NCI-H2227 treated with DMSO at 0.1 percent for 48 hours (cell line): Measurements from ENCODE around the gene IDI2.
A peak's percentile ranks its signal among the peaks of the same experiment; 100 is the strongest.
"Not testable (repeated sequence)": the region's sequence is repeated elsewhere in the genome, so short reads cannot be mapped to it uniquely, and the experiment has no call there.

Source experiments
- DNase-seq: peaks from one replicate; lab custom pipeline; 2025; lab: John Stamatoyannopoulos, UW

Gene IDI2

DNA sequence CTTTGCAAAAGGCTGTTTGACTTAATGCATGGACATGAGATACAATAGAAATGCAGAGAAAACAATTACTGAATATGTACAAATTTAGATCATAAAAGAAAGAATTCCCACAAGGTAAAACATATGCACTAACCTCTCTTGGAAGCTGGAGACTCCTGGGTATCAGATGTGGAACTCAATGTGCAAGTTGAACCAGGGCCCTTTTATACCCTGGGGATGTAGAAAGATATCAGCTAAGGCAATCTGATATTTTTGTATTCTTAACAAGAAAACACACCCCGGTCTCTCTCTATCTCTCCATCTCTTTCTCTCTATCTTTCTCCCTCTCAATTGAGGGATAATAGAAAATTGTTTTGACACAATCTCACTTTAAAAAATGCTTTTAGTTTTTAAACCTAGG is at the start of gene IDI2:
Gene IDI2, minus strand, starts transcription at position 177 of the 400 bp plus-strand sequence. CDS start 1,136 bp downstream, outside the sequence.
- DNase-seq = no peak

DNA sequence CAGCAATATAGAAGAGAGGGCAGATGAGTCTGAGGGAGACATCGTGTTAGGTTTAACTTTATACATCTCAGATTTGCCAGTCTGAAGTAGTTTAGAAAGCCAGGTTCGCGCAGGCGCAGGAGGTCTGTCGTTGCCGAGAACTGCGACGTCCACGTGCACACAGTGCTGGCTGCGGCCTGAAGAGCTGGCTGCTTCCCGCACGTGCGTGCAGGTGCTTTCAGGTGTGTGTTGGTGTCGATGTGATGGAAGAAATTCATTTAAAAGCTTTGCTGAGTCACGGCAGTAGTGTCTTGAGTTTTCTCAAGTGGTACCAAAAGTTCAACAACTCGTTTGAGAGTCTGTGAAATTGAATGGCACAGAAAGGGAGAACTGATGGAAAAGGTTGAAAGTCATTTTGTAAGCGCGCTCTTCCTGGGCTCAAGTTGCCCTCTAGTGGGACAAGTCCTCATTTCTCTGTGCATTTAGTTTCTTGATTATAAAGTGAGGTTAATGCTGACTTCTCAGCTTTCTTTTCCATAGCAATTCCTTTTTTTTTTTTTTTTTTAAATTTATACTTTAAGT is 49.2 kb upstream of the IDI2 start:
- DNase-seq = no peak

DNA sequence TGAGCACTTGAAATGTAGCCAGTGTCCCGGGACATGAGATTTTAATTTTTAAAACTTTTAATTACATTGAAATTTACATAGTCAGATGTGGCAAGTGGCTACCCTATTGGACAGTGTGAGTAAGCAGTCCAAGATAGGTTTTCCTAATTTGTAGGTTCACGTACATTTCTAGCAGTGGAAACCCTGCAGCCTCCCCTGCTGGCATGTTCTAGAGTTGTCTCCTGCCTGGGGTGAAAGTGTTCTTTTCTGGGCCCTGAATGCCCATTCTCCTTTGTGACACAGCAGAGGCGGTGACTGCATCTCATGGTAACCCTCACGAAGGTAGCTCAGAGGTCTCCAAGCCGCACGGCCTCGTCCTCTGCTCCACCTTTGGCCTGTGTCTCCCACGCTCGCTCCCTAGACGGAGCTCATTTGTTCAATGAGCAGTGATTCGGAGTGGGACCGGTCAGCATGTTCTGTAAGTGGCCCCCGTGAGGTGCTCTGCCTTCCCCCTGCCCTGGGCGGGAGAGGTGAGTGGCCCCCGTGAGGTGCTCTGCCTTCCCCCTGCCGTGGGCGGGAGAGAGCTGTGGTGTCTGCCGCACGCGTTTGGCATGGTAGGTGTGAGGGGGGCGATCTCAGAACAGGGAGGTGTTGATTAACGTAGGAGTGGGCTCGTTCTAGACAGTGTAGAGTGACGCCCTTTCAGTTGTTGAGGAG is 48.5 kb upstream of the IDI2 start:
- no peak for DNase-seq

DNA sequence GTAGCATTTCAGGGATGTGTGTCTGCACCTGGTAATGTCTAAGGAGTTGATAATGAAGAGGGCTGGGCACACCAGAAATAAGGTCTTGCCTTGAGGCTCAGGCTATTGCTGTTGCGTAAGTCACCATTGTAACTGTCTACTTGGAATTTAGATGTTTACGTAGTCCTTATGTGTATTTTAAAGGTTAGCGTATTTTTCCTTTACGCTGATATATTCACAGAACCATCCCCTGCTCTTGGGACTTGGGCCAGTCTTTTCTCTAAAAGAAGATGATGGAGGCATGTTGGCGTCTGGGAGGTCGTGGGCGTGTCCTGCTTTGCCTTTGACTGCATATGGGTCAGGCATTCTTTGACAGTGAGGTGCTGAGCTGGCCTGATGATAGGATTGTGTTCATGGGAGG is 45.3 kb upstream of the IDI2 start:
- DNase-seq = no peak

DNA sequence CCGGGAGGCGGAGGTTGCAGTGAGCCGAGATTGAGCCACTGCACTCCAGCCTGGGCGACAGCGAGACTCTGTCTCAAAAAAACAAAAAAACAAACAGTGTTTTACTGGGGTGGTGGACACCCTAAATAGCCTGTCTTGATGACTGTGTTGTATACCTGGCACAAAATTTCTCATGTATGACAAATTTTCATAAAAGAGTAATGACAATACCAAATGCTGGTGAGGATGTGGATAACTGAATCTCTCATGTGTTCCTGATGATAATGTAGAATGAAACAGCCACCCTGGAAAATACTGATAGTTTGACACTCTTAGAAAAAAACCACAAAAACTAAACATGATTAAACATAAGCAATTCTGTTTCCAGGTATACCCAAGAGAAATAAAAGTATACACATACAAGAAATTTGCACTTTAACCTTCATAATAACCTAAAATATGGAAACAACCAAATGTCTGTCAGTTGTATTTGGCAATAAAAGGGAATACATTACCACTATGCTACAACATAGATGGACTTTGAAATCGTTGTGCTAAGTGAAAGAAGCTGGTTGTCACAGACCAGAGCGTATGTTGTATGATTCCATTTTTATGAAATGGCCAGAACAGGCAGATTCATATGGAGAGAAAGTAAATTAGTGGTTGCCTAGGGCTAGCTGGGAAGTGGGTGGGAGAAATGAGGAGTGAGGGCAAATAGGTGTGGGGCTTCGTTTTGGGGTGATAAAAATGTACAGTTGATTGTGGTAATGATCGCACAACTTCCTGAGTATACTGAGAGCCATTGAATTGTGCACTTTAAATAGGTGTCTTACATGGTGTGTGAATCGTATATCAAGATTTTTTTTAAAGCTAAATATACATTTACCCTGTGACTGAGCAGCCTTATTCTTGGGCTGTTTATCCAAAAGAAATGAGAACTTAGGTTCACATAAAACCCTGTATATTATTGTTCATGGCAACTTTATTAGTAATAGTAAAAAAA is 43.0 kb upstream of the IDI2 start:
- no peak for DNase-seq

DNA sequence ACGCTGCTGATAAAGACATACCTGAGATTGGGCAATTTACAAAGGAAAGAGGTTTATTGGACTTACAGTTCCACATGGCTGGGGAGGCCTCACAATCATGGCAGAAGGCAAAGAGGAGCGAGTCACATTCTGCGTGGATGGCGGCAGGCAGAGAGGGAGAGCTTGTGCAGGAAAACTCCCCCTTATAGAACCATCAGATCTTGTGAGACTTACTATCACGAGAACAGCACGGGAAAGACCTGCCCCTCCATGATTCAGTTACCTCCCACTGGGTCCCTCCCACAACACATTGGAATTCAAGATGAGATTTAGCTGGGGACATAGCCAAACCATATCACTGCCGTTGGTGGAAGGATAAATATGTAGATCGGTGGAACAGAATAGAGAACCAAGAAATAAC is 41.1 kb upstream of the IDI2 start:
- not testable (repeated sequence) for DNase-seq

DNA sequence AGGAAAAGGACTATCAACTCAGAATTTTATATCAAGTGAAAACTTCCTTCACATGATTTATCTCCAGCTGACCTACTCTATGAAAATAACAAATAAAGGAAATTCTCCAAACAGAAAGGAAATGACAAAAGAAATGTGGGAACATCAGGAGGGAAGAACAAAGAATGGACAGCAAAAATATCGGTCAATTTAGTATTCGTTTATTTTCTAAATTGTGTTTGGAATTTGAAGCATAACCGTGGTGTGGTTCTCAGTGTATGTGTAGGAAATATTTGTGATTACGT is 39.2 kb upstream of the IDI2 start:
- no peak for DNase-seq

DNA sequence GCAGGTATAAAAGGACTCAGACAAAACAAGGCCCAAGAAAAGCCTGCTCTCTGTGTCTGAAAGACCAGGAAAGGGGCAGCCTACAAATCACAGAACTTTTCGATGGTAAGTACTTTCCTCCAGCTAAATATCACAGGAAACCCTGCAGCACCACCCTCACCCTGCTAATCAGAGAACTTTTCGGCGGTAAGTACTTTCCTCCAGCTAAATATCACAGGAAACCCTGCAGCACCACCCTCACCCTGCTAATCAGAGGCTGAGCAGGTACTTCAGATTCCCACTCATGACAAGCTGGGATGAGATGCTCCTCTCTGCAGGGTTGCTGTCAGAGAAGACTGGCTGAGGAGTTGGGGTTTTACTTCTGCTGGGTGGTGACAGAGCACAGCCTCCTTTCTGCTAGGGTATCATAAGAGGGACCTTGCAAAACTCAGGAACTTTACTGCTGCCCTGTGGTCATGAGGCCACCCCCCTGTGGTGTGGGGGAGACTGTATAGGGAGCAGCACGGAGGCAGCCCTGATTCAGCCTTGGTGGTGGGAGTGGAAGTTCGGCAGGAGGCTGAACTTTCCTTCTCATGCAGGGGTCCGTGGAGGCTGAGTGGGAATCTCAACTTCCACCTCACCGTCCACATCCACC is 37.7 kb upstream of the IDI2 start:
- DNase-seq = no peak

DNA sequence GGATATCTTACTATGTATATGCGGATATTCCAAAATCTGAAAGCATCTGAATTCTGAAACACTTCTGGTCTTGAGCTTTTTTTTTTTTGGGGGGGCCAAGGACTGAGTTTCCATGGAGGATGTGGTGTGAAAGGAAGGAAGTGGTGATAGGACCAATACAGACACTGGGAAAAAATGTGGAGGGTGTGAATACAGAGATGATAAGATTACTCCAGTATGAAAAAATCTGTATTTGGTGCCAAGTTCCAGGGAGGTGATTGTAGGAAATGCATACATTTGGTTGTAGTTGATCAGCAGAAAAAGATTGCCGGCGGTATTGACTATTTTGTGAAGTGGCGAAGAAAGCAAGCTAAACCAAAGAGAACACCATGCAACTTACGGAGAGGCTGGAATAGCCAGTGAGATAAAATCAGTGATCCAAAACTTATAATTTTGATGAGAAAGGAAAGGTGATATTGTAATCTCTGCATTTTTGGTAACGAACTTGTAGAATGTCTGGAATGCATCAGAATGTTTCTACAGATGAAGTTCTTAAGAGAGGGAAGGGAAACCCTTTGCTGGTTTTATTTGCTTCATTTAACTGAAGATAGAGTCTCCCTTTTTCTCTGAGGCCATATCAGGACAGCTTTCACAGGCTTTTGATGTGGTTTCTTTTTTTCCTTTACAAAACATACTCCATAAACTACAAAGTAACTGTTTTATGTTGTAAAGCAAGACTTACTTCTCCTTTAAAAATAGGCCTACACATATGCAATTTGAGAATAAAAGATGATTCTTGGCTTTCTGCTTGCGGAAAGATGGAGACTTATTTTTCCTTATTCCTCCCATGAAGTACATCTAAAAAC is 36.5 kb upstream of the IDI2 start:
- no peak for DNase-seq

DNA sequence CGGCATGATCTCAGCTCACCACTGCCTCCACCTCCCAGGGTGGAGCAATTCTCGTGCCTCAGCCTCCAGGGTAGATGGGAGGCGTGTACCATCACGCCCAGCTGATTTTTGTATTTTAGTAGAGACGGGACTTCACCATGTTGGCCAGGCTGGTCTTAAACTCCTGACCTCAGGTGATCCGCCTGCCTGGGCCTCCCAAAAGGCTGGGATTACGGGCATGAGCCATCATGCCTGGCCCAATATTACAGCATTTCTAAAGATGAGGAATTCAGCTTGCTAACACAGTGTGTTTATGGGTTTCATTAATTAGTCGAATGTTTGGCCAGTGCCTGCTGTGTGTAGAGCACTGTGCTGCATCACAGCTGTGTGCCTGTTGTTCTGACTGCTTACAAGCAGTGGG is 34.2 kb upstream of the IDI2 start:
- no peak for DNase-seq

DNA sequence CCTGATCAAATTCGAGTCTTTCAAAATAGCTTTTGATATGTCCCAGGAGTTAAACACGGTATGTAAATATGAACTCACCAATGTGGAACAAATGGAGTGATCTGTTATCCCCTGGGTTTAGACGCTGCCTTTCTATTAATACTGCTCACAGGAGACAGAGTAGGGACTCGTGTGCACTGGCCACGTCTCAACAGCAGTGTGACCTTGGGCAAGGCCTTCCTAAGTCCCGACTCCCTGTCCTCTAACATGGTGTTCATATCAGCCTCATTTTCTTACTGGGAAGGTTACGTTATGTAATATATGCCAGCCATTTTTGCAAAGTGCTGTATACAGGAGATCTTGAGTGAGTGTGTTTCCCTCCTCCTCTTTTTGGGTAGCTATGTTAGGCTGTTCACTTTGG is 32.4 kb upstream of the IDI2 start:
- no peak for DNase-seq

DNA sequence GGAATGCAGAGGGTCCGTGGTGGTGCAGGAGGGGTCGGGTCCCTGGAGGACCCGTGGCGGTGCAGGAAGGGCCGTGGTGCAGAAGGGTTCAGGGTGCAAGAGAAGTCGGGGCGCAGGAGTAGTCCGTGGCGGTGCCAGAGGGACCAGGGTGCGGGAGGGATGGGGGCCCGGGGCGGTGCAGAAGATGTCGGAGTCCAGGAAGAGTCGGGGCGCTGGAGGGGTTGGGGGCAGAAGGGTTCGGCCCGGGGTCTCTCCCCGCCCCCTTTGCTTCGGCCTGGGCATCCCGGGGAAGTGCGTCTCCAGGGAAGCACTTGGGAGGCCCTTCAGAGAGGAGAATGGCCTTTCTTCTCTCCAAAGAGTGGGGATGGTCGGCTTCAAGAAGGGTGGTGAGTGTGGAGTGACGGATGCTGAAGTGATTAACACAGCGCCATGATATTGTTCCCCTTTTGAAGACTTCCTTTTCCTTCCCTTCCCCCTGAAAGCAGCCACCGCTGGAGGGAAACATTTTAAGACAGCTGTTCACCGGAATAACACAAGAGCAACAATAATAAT is 31.5 kb upstream of the IDI2 start:
- DNase-seq = no peak

DNA sequence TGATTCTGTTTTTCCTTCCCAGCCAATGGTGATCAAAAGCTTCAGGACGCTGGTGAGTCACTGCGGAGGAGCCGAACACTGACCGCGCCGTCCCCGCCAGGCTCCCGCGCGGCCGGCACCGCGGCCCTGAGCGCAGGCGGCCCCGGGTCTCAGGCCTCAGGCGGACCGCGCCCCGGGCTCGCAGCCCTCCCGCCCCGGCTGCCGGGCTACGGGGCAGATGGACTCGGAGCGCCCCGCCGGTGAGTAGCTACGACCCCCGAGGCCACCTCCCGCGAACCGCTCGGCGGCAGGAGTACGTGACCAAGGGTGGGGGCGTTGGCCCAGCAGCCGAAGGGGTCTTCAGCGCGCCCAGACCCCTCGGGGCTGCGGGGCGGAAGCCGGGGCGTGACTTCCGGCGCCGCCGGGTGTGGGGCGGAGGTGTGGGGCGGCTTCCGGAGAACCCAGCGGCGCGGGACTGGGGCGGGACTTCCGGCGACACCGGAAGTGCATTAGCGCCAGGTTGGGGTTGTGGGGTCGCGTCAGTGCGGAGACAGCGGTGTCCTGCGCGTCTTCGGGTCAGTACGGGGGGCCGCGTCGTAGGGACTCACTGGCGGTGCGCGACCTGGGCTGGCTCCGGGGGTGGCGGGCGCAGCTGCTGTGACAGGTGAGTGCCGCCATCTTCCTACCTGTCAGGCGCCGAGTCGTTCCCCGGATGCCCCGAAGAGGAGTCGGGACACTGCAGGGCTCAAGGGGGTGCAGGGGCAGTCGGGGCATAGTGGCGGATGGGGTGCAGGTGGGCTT is 30.9 kb upstream of the IDI2 start, which contains the start of gene WDR37:
Gene WDR37, plus strand, starts transcription at position 60 of the 780 bp plus-strand sequence. CDS start 15,771 bp downstream, outside the sequence.
- DNase-seq = peak; percentile 52

DNA sequence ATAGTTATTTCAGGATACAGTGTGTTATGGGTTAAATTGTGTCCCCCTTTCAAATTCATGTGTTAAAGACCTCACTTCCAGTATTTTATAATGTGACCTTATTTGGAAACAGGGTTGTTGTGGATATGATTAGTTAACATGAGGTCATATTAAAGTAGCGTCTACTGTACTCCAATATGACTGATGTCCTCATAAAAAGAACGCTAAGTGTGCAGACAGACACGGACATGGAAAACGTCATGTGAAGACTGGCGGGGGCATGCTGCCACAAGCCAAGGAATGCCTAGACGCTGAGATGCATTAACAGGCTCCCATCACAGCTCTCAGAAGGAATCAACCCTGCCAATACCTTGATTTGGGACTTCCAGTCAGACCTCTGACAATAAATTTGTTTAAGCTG is 29.0 kb upstream of the IDI2 start:
- DNase-seq = no peak

DNA sequence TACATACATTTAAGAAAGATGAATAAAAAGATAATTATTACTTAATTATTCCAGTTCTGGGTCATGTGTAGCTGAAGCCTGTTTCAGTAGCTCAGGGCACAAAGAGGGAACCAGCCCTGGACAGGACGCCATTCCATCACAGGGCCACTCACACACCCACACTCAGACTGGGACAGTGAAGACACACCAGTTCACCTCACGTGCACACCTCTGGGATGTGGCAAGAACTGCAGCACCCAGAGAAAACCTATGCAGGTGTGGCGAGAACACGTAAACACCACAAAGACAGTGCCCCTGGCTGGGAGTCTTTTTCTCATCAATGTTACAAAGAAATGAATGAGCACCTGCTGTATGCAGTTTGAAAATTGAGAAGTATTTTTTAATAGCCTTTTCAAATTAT is 24.9 kb upstream of the IDI2 start:
- no peak for DNase-seq

DNA sequence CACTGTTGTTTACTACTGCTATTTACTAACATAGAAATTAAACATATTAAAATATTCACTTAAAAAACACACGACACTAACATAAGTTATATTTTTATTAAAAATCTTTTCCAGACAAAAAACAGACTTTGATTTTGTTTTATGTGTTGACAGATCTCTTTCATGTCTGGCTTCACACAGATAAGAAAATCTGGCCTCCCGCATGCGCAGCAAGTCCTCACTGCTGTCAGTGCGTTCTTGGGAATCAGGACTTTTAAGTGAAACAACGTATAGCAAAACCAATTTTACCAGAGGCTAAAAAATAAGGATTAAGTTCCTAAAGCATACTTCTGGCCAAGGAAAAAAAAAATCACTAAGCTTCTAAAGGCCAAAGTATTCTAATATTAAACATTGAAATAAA is 24.5 kb upstream of the IDI2 start:
- no peak for DNase-seq

DNA sequence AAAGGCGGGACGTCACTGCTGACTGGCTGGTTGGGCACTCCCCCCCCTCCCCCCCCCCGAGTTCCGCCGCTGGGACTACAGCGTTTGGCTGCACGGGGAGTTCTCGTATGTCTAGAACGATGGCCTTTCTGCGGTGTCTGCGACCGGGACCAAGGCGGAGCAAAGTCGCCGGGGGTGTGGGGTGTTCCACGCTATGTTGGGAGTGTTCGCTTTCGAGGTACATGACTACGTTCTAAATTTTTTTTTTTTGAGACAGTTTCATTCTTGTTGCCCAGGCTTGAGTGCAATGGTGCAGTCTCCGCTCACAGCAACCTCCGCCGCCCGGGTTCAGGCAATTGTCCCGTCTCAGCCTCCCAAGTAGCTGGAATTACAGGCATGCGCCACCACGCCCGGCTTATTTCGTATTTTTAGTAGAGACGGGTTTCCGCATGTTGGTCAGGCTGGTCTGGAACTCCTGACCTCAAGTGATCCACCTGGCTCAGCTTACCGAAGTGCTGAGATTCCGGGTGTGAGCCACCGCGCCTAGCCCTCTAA is 23.8 kb upstream of the IDI2 start:
- no peak for DNase-seq

DNA sequence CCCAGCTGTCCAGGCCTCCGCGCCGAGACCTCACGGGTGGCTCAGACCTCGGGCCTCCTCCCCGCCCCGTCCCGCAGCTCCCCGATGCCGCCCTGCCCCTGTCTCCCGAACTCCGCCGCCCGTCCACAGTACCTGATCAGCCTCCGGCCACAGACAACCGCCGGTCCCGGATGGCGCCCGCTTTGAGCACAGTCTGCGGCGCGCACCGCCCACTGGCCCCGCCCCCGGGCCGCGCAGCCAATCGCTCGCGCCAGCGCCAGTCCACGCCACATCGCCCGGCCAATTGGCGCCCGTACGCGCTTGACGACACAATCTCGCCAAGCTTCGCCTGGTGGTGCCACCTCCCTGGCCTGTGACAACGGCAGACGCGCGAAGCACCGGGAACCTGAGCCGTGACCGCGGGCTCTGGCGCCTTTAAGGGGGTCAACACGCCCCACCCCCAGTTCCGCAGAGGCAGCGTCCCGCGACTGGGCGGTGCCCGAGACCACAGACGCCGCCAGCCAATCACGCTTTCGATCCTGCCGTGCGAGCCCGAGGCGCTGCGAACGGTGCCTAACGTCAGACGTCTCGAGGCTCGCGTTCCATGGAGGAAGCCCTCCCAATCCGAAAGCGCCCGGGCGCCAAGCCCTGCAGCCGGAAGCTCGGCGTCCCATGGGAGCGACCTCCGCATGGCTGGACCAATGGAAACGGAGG is 23.2 kb upstream of the IDI2 start, which contains the start of gene IDI1:
Gene IDI1, minus strand, starts transcription at position 388 of the 693 bp plus-strand sequence. Its CDS starts 116 bp downstream, at position 272.
- peak; percentile 94 for DNase-seq

DNA sequence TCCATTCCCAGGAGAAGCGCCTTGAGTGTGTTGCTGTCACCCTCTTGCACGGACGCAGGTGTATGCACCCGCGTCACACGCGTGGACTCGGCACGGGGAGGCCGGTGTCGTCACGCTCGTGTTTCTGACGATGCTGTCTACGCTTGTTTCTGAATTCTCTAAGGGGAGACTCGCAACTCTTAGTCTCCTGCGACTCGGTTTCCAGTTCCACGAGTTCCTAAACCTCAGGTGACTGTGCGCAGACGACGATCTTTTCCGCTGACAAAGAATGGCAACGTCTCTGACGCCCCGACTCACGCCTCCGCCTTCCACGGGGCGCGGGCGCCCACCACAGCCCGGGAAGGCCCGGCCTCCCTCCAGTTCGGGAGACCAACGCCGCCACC is 22.7 kb upstream of the IDI2 start:
- DNase-seq = no peak
